Stimulated activated CD4-positive, alpha-beta T cell treated with anti-CD3 and anti-CD28 coated beads, TNF-alpha, amount 100 ng/mL, for 48 hours (primary cell): Measurements from ENCODE around the gene ZNF747.

ENCODE experiments used
- DNase-seq, 3 donors: peaks; one replicate each; pipeline ENCODE4 v3.0.0-alpha.2; 2020; ENCODE audit warnings: low read depth in 3 of 3

ZNF747 gene

DNA sequence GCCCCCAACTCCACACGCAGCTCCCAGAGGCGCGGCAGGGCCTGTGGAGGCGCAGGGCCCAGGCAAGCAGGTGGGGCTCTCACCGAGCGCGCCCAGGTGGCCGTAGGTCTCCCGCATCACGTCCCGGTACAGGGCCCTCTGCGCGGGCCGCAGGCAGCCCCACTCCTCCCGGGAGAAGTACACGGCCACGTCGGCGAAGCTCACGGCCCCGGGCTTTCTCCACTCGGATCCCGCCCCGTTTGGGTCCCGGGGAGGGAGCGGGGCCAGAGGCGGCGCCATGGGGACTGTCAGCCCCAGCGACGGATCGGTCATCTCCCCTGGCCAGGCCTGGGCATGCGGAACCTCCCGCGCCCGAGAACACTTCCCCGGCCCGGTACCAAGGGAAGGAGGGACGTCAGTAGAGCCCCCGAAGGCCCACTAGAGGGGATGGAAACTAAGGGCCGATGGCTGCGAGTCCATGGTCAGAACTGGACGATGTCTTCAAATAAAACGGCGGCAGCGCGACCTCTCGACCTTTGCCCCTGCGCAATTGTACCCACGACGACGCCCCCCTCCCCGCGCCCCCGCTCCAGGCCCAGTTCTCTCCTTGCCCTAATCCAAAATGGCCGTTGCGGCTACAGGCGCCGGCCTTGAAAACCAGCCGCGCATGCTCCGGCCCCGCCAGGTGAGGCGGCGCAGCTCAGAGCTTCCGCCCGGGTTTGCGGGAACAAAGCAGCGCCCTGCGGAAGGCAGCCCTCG is at the start of gene ZNF747:
TSS of gene ZNF747 (minus strand) at position 491 of the 738 bp plus-strand sequence. CDS start at position 312, 179 bp downstream.
- peak; percentile 82 to 88 (median 82) for DNase-seq

- DNase-seq: no peak
Measured at GRCh38 chr16:30582611-30583340, 48.1 kb upstream of the ZNF747 start.

- DNase-seq: no peak
Measured at GRCh38 chr16:30581457-30581856, 46.8 kb upstream of the ZNF747 start.

GRCh38 chr16:30574678-30575077 is 40.0 kb upstream of the ZNF747 start:
- no peak for DNase-seq

- DNase-seq: peak; percentile 86 to 89 (median 88)
Measured at GRCh38 chr16:30571445-30572322, 37.0 kb upstream of the ZNF747 start, which contains the start of gene ZNF688. Gene ZNF688 (minus strand): TSS chr16:30571714. CDS start chr16:30571629, 85 bp downstream.

GRCh38 chr16:30570636-30571444 is 36.2 kb upstream of the ZNF747 start:
- DNase-seq: no peak

DNA sequence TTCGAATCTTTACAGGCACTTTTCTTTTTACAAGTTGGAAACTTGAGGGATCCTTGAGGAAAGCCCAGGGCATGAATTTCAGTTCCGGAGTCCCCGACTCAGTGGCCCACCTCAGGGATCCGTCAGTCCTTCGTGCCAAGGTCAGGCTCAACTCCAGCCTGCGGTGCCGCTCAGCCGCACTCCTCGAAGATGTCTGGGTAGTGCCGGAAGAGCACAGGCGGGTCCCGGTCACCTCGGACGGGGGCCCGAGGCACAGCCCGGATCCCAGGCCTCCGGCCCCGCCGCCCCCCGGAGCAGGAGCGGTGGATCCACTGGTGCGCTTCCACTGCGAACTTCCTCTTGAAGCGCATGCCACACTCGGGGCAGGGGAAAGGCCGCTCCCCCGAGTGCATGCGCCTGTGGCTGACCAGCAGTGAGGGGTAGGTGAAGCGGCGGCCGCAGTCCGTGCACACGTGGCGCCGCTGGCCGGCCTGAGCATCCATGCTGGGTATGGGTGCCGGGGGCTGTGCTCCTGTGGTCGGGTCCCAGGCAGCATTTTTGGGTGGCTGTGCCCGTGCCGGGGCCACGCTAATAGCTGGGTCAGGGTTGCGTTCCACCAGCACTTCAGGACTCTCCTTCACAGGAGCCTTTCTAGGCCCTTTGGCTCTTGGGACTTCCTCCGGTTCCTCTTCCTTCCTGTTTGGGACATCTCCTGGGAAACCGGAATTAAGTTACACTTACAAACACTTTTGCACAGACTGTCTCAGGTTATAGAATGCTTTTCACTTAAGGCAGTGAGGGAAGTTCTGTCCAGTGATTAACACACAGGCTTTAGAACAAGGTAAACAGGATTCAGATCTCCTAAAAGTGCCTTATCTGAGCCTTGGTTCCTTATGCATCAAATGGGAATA is 35.3 kb upstream of the ZNF747 start:
- no peak for DNase-seq

GRCh38 chr16:30569281-30569680 is 34.6 kb upstream of the ZNF747 start:
- DNase-seq: no peak

- no peak for DNase-seq
Measured at GRCh38 chr16:30567991-30568638, 33.5 kb upstream of the ZNF747 start.

GRCh38 chr16:30567160-30567990 is 32.7 kb upstream of the ZNF747 start:
- peak in 2 of 3 donors; percentile 61 to 64 for DNase-seq

DNA sequence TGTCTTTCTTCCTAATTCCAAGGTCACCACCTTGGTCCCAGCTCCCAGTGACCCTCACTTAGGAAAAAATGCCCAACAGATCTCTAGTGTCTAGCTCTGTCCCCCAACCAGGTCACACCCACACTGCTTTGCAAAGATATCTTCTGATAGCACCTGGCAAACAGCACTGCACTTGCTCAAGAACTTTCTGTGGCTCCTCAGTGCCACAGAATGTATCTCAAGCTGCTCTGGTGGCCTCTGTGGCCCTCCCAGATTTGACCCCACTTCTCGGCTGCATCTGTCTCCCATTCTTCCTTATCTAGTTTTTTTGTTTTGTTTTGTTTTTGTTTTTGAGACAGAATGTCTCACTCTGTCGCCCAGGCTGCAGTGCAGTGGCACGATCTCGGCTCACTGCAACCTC is 31.9 kb upstream of the ZNF747 start:
- no peak for DNase-seq

DNA sequence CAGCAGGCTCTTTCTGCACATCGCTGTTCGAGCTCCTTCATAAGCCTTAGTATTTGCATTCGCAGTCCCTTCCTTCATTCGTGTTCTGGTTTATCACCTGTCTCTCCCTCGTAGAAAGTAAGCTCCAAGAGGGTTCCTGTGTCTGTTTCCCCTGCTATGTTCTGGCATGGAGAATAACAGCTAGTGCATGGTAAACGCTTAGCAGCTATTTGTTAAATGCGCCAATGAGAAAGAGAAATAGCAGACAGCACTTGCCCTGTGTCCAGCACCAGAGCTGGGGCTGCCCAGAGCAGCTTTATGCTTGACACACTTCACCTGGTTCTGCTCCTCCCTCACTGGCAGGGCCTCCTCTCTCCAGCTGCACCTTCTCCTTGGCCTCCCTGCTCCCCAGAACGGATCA is 31.3 kb upstream of the ZNF747 start:
- DNase-seq: no peak

- DNase-seq: no peak
Measured at GRCh38 chr16:30565526-30565925, 30.9 kb upstream of the ZNF747 start.

GRCh38 chr16:30562021-30562420 is 27.4 kb upstream of the ZNF747 start:
- no peak for DNase-seq

DNA sequence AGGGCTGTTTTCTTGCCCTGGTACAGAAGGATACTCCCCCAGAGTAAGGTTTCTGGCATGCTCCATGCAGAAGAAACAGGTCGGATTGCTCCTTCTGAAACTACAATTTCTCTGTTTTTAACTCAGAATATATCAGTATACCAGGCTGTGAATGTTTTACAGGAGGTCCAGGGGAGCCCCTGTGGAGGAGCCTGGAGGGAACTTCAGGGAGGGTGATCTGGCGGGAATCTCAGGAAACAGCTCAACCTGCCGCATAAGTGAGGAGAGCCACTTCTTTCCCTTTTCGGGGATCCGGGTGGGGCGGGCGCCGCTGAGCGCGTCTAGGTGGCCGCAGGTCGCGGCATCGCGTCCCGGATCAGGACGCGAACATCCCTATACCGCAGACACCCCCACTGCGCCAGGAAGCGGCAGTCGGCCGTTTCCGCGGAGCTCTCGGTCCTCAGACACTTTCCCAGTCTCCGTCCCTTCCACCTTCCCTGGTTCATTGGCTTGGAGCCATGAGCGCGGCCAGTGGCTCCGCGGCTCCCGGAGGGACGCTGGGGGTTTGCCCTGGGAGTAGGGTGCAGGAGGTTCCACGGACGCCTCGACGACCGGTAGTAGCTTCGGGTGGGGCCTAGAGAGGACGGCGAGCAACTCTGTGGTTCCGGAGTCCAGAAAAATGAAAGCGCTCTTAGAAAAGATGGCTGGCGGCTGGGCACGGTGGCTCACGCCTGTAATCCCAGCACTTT is 26.6 kb upstream of the ZNF747 start:
- DNase-seq: no peak

GRCh38 chr16:30559690-30560089 is 25.0 kb upstream of the ZNF747 start:
- DNase-seq: no peak

GRCh38 chr16:30558789-30559377 is 24.2 kb upstream of the ZNF747 start:
- DNase-seq: no peak
